ENCODE measurements around the gene FHAD1. TPM values are rescaled to one million over a fixed set of nuclear protein-coding genes. Genes with fewer than 3 reads are reported as not detected.

The FHAD1 gene
- polyA plus RNA-seq, 3 donors, result 0.67 to 0.69 TPM; not detected in 1

GRCh38 chr1:15303935-15304334 is 56.9 kb downstream of the FHAD1 start:
- H3K79me2 ChIP-seq (ENCODE audit: insufficient read depth, low read length), result no peaks in the 10 kb centered on the region
- H3K36me3 Mint-ChIP-seq, result no peaks in the 10 kb centered on the region
- H3K4me2 ChIP-seq (replicated peaks; ENCODE audit: extremely low read depth, low read length, poor library complexity, severe bottlenecking), result no peak overlapping the region
- no CpG with 5 or more reads among the region's 6 CpGs for WGBS (ENCODE audit: insufficient coverage)
- no peaks in the 10 kb centered on the region for H3K27me3 ChIP-seq (ENCODE audit: control insufficient read depth in 2 of 2, insufficient read depth in 2 of 2, low read length in 2 of 2)
- no peak for TF ChIP-seq CTCF (IDR thresholded peaks at IDR 0.05)
- peaks cover 7% of the 10 kb centered on the region for H3K4me1 Mint-ChIP-seq
- peaks cover 2 to 5% (median 5%) of the 10 kb centered on the region in 3 donors for H3K27me3 Mint-ChIP-seq (ENCODE audit: low read depth in 3 of 3)
- no peak for DNase-seq
- intact Hi-C loops (cut with micrococcal nuclease), result loop anchor here (1.0 to 10.0 kb wide), 4 partner anchors 175 to 389 kb away; no protein-coding TSS in a partner anchor
- no peak overlapping the region for H3K9ac ChIP-seq (ENCODE audit: insufficient read depth, low read length, poor library complexity, severe bottlenecking)
- no peaks in the 10 kb centered on the region for H3K9me3 ChIP-seq (replicated peaks in 1 of 2; ENCODE audit: control insufficient read depth in 1 of 2, insufficient read depth in 1 of 2, low read length in 2 of 2)
- H3K27ac ChIP-seq (ENCODE audit: low read depth in 1 of 2, low read length in 2 of 2), result no peak overlapping the region
- H3K27ac Mint-ChIP-seq, result no peak overlapping the region
- H4K20me1 ChIP-seq (ENCODE audit: insufficient read depth, low read length), result no peaks in the 10 kb centered on the region
- H3K4me3 ChIP-seq (replicated peaks in 1 of 3; ENCODE audit: low read depth in 2 of 3, low read length in 3 of 3), result no peak overlapping the region
- no peaks in the 10 kb centered on the region for H3K36me3 ChIP-seq (replicated peaks in 1 of 2; ENCODE audit: control insufficient read depth in 1 of 2, insufficient read depth in 2 of 2, low read length in 2 of 2)
- peaks cover 0 to 2% of the 10 kb centered on the region in 2 donors for H3K4me1 ChIP-seq (ENCODE audit: control insufficient read depth in 1 of 2, insufficient read depth in 2 of 2, low read length in 2 of 2)
- no peak overlapping the region for H2AFZ ChIP-seq (ENCODE audit: insufficient read depth, low read depth, low read length, poor library complexity, severe bottlenecking)
- H3K9me3 Mint-ChIP-seq, result peaks cover 0 to 7% (median 0%) of the 10 kb centered on the region in 7 donors
- H3K4me3 Mint-ChIP-seq, result no peak overlapping the region

GRCh38 chr1:15304708-15305467 is 57.9 kb downstream of the FHAD1 start:
- intact Hi-C loops (cut with micrococcal nuclease), result loop anchor here (1.0 to 10.0 kb wide), 4 partner anchors 176 to 390 kb away; no protein-coding TSS in a partner anchor
- Mint-ChIP-seq H3K9me3 (peaks cover 0 to 7% (median 0%) of the 10 kb centered on the region in 7 donors), H3K36me3 (no peaks in the 10 kb centered on the region), H3K27me3 (ENCODE audit: low read depth in 3 of 3) (peaks cover 0 to 5% (median 5%) of the 10 kb centered on the region in 3 donors), H3K27ac (no peak overlapping the region), H3K4me1 (peaks cover 4% of the 10 kb centered on the region), H3K4me3 (no peak overlapping the region)
- Histone ChIP-seq H3K9me3 (replicated peaks in 1 of 2; ENCODE audit: control insufficient read depth in 1 of 2, insufficient read depth in 1 of 2, low read length in 2 of 2) (no peaks in the 10 kb centered on the region), H3K79me2 (ENCODE audit: insufficient read depth, low read length) (no peaks in the 10 kb centered on the region), H3K4me3 (replicated peaks in 1 of 3; ENCODE audit: low read depth in 2 of 3, low read length in 3 of 3) (no peak overlapping the region), H2AFZ (ENCODE audit: insufficient read depth, low read depth, low read length, poor library complexity, severe bottlenecking) (no peak overlapping the region), H3K4me1 (ENCODE audit: control insufficient read depth in 1 of 2, insufficient read depth in 2 of 2, low read length in 2 of 2) (peaks cover 0 to 2% of the 10 kb centered on the region in 2 donors), H3K9ac (ENCODE audit: insufficient read depth, low read length, poor library complexity, severe bottlenecking) (no peak overlapping the region), H3K36me3 (replicated peaks in 1 of 2; ENCODE audit: control insufficient read depth in 1 of 2, insufficient read depth in 2 of 2, low read length in 2 of 2) (no peaks in the 10 kb centered on the region), H4K20me1 (ENCODE audit: insufficient read depth, low read length) (no peaks in the 10 kb centered on the region), H3K27ac (ENCODE audit: low read depth in 1 of 2, low read length in 2 of 2) (no peak overlapping the region), H3K27me3 (ENCODE audit: control insufficient read depth in 2 of 2, insufficient read depth in 2 of 2, low read length in 2 of 2) (no peaks in the 10 kb centered on the region), H3K4me2 (replicated peaks; ENCODE audit: extremely low read depth, low read length, poor library complexity, severe bottlenecking) (no peak overlapping the region)
- peak; percentile 98 for TF ChIP-seq CTCF (IDR thresholded peaks at IDR 0.05)
- peak; percentile 37 to 70 (median 62) for DNase-seq
- WGBS (ENCODE audit: insufficient coverage), result 10% methylated on average over 7 of the region's 15 CpGs
